GM18873 (cell line): ENCODE measurements around the gene CTNND2.
"Not testable (repeated sequence)": the region's sequence is repeated elsewhere in the genome, so short reads cannot be mapped to it uniquely, and the experiment has no call there.

Experiments used
- ATAC-seq: cut with Tn5 transposase; IDR thresholded peaks from one replicate; pipeline ENCODE4 v1.9.1; 2021; ENCODE audit warnings: mild to moderate bottlenecking, moderate library complexity, moderate number of reproducible peaks; ENCODE audit not compliant: unreplicated experiment, low FRiP score

CTNND2 gene

DNA sequence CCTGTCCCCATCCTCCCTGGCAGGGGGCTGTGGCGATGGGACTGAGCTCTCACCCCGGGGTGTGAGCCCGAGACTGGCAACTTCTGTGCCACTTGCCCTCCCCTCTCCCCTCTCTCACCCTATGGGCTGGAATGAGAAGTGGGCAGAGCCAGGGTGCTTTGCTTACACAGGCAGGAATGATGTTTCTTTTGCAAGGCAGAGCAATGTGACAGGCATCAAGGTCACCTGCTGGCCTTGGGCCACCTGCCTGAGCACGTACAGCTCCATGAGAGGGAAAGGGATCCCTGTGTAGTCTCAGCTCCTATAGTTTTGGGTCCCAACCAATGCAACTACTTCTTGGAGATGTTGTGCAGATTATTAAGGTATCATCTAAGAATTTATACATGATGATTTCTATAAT lies 890.5 kb downstream of the CTNND2 start:
- ATAC-seq: no peak

- no peak for ATAC-seq
Observed at GRCh38 chr5:11012295-11012694, 892.0 kb downstream of the CTNND2 start.

GRCh38 chr5:11010429-11011210 lies 893.6 kb downstream of the CTNND2 start:
- no peak for ATAC-seq

GRCh38 chr5:11009576-11009975 lies 894.7 kb downstream of the CTNND2 start:
- ATAC-seq: no peak

- ATAC-seq: no peak
Observed at GRCh38 chr5:11007269-11007870, 896.9 kb downstream of the CTNND2 start.

- ATAC-seq: not testable (repeated sequence)
Observed at GRCh38 chr5:11004523-11004922, 899.7 kb downstream of the CTNND2 start.

GRCh38 chr5:11000515-11001353 lies 903.5 kb downstream of the CTNND2 start:
- ATAC-seq: no peak

- ATAC-seq: no peak
Observed at GRCh38 chr5:10999714-11000113, 904.5 kb downstream of the CTNND2 start.

- no peak for ATAC-seq
Observed at GRCh38 chr5:10995891-10996290, 908.4 kb downstream of the CTNND2 start.

- no peak for ATAC-seq
Observed at GRCh38 chr5:10994091-10994986, 909.9 kb downstream of the CTNND2 start.

DNA sequence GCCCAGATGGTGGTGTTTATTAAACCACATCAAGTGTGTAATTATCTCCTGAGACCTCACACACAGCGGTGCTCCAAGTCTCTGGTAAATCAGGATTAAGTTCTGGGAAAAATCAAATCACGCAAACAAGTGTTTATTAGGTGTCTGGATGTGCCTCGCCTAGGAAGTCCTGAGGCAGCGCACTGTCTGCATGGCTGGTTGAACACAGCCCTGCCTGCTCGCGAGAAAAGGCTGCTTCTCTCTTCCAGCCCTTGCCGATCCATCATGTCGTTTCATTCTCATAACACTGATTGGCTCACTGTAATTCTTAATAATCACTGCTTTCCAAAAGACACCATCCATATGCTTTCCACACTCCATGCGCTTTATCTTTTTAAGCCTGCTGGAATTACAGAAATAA lies 913.6 kb downstream of the CTNND2 start:
- no peak for ATAC-seq

GRCh38 chr5:10989577-10990263 lies 914.5 kb downstream of the CTNND2 start:
- ATAC-seq: no peak

DNA sequence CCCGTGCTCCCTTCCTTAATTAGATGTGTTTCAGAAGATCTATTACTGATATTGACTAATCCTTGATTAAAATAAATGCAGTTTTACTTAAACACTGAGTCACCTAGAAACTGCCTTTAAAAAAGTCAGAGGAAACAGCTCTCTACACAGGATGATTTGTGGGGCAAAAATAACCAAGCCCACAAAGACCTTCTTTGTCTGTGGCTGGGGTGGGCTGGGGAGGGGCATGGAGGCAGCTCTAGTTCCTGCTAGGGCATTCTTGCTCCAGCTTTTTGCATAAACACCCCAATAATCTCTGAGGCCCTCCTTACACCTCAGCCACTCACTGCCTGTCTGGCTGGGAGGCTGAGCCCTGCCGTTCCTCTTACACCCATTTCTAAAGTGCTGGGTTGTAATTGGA lies 915.6 kb downstream of the CTNND2 start:
- ATAC-seq: no peak

DNA sequence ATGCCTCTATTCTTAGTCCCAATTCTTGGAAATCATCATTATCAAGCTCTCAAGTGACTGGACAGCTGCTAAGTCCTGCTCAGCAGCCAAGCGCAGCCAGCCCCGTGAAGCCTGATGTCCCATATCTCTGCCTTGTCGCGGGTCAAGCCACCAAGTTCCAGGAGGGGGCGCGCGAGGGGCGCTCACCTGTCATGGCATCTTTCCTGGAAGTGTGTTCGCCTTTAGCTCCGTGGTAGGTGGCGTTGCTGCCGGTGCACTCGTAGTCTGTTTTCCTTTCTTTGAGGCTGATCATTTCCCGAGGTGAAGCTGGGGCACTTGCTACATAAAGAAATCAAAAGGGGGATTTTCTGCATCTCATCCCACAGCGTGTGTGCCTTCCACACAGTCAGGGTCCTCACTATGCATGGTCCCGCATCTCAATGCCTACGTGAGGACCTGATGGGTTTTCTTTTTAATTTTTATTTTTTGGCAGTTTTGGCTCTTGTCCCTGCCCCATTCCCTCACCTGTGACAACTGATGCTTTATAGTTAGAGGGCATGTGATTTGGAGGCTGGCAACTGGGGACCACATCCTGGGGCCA lies 916.2 kb downstream of the CTNND2 start:
- peak; percentile 67 for ATAC-seq

GRCh38 chr5:10987276-10987924 lies 916.8 kb downstream of the CTNND2 start:
- ATAC-seq: no peak

DNA sequence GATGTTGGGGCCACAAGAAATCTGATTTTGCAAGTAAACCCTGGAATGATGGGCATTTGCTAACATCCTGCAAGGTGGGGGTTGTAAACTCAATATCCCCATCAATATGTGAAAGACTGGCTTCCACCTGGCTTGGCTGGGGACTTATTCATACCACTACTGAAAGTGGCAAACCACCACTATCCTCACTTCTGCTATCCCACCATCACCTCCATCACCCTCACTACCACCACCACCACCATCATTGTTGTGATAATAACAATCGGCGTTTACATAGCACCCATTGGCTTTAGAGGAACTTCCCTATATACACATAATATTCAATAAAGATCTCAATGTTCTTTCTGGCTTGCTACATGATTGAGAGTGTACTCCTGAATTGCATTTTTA lies 918.5 kb downstream of the CTNND2 start:
- no peak for ATAC-seq

DNA sequence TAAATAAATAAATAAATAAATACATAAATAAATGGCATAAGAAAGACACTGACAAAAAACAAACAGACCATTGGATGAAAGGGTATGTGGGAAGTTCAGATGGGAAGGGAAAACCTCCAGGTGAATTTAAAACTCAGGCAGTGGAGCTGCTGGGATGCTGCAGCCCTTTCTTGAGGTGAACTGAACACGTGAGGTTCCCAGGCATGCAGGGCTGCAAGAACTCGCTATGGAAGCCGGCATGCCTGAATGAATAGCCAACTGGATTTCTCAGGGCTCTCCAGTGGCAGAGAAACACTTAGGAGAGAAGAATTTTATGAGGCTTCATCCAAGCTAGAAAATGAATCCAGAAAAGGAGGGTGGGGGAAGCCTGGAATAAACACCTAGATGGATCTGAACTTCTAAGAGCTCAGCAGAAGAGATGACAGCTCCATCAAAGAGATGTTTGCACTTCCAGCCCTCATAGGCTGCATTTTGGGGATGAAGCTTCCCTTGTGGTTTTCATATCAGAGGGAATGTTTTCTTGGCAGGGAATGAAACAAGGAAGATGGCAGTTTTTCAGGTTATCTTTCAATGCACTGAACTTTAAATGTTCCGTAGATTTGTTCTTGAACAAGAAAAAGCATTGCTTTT lies 919.0 kb downstream of the CTNND2 start:
- ATAC-seq: no peak

- no peak for ATAC-seq
Observed at GRCh38 chr5:10984021-10984715, 920.1 kb downstream of the CTNND2 start.
